B cell (primary cell): ENCODE data around the gene EPB41L2.

Experiments
- EZH2 ChIP-seq: IDR thresholded peaks from 2 replicates; pipeline ENCODE4 v1.6.1; 2012; ENCODE audit warnings: borderline replicate concordance, low read depth, mild to moderate bottlenecking, moderate library complexity, low read length; ENCODE audit not compliant: insufficient read depth, poor library complexity, severe bottlenecking
- TF ChIP-seq, protein P1 (sequence below): fragments of 200-600 bp; IDR thresholded peaks from one replicate; pipeline ENCODE4 v1.8.0; 2022; ENCODE audit warnings: antibody characterized with exemption, mild to moderate bottlenecking

DNA sequence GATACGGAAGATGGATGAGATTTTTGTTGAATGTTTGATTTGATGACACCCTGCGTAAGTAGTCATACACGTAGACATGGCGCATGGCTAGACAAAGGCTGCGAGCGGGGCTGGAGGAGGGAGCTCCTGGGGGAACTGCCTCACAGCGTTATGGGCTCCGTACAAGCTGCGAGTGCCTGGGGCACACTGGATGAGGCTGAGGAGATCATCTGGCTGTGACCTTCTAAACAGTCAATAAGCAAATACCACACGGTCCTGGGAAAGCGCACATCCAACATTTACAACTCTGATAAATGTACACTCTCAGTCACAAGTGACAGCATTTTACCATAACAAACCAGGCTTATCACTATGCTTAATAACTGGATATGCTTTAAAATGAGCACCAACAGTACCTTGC lies 198.7 kb downstream of the EPB41L2 start:
- TF ChIP-seq, protein P1, sequence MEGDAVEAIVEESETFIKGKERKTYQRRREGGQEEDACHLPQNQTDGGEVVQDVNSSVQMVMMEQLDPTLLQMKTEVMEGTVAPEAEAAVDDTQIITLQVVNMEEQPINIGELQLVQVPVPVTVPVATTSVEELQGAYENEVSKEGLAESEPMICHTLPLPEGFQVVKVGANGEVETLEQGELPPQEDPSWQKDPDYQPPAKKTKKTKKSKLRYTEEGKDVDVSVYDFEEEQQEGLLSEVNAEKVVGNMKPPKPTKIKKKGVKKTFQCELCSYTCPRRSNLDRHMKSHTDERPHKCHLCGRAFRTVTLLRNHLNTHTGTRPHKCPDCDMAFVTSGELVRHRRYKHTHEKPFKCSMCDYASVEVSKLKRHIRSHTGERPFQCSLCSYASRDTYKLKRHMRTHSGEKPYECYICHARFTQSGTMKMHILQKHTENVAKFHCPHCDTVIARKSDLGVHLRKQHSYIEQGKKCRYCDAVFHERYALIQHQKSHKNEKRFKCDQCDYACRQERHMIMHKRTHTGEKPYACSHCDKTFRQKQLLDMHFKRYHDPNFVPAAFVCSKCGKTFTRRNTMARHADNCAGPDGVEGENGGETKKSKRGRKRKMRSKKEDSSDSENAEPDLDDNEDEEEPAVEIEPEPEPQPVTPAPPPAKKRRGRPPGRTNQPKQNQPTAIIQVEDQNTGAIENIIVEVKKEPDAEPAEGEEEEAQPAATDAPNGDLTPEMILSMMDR = no peak
- no peak for TF ChIP-seq EZH2
